GM21723 (cell line): Measurements from ENCODE around the gene OPA1.

ENCODE experiments used
- ATAC-seq: cut with Tn5 transposase; IDR thresholded peaks from one replicate; pipeline ENCODE4 v1.9.1; 2021; ENCODE audit warnings: mild to moderate bottlenecking, moderate library complexity; ENCODE audit not compliant: unreplicated experiment

OPA1 gene, protein sequence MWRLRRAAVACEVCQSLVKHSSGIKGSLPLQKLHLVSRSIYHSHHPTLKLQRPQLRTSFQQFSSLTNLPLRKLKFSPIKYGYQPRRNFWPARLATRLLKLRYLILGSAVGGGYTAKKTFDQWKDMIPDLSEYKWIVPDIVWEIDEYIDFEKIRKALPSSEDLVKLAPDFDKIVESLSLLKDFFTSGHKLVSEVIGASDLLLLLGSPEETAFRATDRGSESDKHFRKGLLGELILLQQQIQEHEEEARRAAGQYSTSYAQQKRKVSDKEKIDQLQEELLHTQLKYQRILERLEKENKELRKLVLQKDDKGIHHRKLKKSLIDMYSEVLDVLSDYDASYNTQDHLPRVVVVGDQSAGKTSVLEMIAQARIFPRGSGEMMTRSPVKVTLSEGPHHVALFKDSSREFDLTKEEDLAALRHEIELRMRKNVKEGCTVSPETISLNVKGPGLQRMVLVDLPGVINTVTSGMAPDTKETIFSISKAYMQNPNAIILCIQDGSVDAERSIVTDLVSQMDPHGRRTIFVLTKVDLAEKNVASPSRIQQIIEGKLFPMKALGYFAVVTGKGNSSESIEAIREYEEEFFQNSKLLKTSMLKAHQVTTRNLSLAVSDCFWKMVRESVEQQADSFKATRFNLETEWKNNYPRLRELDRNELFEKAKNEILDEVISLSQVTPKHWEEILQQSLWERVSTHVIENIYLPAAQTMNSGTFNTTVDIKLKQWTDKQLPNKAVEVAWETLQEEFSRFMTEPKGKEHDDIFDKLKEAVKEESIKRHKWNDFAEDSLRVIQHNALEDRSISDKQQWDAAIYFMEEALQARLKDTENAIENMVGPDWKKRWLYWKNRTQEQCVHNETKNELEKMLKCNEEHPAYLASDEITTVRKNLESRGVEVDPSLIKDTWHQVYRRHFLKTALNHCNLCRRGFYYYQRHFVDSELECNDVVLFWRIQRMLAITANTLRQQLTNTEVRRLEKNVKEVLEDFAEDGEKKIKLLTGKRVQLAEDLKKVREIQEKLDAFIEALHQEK

DNA sequence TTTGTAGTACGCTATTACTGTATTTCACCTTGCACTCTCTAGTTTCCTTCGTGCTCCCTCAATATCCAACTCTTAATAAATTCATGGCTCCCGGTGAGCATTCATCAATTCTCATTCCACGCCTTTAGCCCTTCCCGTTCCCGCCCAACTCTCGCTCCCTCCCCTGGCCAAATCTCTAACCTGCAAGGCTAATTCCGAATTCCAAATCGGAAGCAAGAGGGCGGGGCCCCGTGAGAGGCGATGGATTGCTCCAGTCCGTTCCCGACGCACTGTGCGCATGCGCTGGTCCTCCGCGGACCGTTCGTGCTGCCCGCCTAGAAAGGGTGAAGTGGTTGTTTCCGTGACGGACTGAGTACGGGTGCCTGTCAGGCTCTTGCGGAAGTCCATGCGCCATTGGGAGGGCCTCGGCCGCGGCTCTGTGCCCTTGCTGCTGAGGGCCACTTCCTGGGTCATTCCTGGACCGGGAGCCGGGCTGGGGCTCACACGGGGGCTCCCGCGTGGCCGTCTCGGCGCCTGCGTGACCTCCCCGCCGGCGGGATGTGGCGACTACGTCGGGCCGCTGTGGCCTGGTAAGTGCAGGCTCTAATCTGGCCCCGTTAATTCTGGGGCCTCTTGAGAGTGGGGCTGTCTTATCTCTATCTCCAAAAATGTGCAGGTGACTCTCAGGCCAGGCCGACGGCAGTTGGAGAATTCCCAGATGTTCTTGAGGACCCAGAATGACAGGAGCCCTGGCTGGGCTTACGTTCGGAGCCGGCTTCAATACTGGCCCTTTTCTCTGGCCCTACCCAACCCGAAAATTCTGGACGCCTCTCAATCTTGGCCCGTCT, at the start of gene OPA1:
TSS of gene OPA1 (plus strand) at position 368 of the 827 bp plus-strand sequence. CDS start at position 538, 170 bp downstream.
- ATAC-seq: peak; percentile 99

DNA sequence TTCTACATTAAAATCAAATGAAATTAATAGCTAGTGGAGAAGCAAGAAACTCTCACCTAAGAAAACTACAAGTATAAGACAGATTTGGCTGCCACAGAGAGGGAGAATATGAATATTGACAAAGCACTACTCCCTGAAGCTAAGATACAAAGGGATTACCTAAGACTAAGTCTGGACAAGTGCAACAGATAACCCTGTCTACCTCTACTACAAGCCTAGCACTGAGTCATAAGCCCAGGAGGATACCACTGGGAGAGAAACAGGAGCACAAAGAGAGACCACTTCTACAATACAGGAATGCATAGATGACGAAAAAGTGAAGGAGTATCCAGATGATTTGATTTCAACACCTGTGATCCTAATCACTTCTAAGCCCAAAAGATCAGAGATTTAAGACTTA, 48.7 kb upstream of the OPA1 start:
- ATAC-seq: no peak

DNA sequence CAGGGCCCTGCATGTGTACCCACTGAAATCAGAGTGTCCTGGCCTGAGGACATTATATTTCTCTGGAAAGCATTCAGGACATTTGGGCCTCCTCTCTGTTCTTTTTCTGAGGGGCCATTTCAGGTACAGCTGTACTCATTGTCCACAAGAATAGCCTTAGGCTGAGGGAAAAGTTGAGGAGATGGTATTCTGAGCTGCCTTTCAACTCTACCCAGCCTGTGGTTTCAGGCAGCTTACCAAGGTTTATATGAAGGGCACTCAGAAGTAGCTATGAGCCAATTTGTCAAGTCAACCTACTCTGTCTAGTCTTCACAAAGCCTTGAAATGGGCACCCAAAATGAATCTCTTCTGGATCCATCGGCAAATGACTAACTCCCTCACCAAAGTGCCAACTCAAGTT, 47.7 kb upstream of the OPA1 start:
- ATAC-seq: no peak

DNA sequence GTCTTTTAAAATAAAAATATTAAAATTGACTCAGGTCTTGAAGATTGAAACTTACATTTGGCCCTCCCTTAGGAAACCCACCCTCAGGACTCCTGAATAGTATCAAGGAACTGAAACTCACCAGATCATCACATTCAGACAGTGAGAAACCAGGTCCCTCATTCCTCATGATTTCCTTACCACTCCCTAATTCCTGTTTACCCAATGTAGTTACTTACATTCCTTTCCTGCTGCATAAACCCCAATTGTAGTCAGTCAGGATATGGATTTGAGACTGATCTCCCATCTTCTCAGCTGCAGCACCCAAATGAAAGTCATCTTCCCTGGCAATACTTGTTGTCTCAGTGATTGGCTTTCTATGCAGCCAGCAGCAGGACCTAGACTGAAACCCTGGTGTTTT, 46.9 kb upstream of the OPA1 start:
- ATAC-seq: no peak

DNA sequence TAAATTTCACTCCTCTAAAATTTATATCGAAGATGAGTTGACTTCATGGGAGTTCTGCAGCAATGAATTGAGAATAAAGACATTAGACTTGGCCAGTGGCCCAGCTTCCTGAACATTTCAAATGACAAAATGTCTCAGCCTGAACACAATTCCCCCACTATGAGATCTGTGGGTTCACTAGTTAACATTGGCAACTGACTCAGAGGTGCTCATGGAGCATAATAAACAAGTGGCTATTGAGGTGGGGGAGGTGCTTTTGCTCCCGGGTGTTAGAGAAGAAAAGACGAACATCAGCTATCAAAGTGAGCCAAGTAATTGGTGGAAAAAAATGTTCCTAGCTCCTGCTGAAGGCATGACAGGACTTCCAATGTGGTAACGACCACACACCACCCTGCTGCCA, 44.6 kb upstream of the OPA1 start:
- ATAC-seq: no peak

DNA sequence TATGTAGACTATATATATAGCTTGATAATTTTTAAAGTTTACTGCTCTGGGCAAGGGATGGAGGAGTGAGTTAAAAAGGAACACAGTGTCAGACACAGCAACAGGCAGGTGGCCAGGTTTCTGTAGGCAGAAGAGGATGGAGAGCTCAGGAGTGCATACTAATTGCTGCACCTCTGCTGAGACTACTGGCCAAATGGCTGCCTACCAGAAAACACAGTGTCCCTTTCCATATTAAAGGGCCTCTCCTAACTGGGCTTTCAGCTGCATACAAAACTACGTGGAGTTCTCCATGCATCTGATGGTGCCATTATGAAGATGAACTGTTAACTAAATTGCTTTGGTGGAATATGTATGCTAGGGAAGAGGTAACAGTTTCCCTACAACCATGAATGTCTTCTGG, 40.1 kb upstream of the OPA1 start:
- no peak for ATAC-seq

DNA sequence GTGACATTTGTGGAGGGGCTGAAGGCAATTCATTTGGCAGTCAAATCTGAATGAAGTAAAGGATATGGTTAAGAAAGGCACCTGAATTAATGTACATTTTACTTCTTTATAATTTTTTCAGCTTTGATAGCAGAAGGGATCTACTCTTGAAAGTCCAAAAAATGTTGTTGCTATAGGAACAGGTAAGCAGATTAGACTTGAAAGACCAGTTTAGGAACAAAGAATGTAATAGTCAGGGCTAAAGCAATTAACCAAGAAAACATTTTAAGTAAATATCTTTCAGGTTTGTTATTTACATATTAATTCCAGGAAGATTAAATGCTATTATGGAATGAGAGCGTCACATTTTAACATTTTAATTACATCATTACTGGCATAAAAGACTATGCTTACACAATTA, 39.4 kb upstream of the OPA1 start:
- ATAC-seq: no peak

DNA sequence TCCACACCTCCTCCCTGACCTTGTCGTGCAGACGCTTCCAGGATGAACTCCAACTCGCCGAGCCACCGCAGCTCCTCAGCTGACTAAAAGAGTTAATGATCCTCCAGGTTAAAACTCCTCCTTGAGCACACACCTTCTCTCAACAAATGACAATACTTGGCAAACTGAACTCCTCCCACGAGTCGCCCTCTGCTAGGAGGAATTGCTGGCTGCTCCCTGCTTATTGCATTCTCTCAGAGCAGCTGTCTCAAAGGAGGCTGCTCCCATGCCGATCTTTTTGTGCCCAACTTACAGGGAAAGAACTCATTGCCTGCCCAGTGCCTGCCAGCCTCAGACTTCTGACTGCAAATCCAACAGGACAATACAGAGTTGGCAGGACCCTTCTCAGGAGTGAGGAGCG, 38.2 kb upstream of the OPA1 start, which contains the start of gene ATP13A4:
TSS of gene ATP13A4 (minus strand) at position 85 of the 400 bp plus-strand sequence. CDS start 96 bp downstream, outside the sequence.
- no peak for ATAC-seq

DNA sequence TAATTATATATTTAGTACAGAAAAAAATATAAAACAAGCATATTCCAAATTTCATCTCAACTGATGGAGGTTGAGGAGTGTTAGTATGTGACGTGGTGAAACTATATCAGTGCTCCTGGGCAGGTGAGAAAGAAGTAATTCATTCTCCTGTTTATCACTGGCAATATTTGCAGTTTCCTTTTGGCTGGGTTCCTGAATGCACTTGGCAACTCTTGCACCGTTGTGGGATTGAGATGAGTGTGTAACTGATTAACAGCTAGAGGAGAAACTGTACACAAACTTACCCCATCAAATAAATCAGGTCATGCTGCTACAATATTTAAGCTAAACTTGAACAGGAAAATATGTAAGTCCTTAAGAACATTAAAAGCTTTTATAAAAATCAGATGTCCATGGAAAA, 36.2 kb upstream of the OPA1 start:
- no peak for ATAC-seq

DNA sequence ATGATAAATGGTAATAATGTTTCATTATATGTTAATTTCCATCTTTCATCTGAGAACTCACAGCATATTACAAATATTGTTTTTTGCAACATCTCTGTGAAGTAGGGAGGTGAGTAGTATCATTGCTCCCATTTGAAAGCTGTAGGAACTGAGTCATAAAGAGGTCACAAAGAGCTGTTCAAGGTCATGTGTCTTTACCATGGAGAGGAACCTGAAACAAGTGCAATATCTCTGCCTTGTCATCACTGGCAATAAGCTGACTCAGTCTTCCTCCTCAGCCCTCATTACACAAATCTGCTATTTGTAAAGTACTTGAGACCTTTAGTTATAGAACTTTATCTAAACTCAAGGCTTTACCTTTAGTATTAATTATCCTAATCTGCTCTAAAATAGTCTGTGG, 33.9 kb upstream of the OPA1 start:
- no peak for ATAC-seq

DNA sequence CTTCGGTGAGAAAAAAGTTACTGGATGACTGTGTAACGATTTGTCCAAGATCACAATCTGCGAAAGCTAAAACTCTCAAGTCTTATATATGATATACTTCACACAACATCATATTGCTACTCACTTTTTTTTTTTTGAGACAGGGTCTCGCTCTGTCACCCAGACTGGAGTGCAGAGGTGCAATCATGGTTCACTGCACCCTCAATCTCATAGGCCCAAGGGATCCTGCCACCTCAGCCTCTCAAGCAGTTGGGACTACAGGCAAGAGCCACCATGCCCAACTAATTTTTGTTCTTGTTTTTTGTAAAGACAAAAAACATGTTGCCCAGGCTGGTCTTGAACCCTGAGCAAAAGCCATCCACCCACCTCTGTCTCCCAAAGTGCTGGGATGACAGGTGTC, 32.9 kb upstream of the OPA1 start:
- no peak for ATAC-seq

DNA sequence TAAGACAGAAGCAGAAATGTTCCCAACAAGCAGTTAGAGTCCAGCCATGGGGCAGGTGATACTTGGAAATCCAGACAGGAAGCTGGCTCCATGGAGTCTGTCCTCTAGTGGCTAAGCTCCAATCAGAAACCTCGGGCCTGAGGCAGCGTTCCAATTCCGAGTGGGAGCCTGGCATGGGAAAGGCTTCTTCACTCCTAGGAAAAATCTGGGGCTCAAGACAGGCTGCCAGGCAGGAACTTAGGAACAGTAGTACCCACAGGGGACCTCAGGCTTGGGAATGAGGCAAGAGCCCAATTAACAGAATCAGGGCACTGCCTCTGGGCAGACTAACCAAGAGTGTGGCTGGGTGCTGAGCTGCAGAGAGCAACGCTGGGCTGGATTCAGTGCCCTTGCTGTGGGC, 32.1 kb upstream of the OPA1 start:
- no peak for ATAC-seq

DNA sequence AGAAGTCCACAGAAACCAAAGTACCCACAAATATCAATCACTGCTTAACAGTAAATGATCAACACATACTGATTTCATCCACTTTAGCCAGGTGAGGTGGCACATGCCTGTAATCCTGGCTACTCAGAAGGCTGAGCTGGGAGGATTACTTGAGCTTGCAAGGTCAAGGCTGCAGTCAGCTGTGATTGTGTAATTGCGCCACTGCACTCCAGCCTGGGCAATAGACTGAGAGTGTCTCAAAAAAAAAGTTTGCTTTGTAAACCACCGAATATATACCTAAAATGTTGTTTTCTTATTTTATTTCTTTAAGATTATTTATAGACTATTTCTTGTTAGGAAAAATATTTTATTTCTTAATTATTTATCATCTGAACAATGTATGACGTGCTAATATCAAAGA, 29.6 kb upstream of the OPA1 start:
- no peak for ATAC-seq

DNA sequence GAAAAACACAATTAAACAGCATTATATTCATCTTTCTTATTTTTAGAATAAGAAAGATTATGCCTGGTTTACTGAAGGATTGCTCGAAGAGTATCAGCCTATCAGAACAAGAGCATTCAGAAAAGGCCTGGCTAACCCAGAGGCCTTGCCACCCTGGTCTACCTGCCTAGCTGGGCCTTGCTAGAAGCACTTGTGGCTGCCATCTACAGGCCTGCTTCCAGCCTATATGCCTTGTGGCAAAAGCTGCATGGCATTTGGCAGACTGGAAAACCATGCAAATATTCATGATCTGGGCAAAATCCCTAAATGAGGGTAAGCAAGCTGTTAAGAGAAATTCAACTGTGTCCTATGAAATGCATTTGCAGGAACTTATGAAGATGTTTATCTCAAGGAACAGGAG, 29.0 kb upstream of the OPA1 start:
- ATAC-seq: no peak

DNA sequence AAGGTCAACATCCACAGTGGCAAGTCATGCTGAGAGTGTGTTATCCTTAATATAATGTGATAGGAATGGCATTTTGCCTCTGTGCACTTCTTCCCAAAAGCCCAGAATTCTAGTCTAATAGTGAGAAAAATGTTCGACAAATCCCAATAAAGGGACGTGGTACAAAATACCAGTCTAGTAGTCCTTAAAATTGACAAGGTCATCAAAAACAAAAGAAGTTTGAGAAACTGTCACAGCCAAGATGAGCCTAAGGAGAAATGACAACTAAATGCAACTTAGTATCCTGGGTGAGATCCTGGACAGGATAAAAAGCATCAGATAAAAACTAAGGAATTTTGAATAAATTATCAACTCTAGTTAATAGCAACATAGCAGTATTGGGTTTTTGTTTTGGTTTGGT, 23.9 kb upstream of the OPA1 start:
- ATAC-seq: no peak

DNA sequence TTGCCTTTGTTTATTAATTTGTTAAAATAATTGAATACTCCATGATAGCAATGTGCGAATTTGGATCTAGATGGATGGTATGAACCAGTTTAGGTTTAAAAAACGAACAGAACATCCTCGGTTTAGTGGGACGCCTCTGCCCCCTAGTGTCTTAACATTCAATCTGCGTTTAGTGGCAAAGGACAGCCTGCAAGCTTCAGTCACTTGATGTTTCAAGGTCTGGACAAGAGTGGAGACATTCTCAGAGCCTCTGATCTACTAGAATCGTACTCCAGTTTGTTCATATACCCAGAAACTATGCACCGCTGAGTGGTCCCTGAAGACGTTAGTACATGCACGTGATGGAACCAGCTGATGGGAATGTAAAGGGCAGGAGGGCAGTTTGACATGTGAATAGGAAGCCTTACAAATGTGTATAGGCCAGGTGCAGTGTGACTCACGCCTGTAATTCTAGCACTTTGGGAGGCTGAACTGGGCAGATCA, 20.5 kb upstream of the OPA1 start:
- peak; percentile 83 for ATAC-seq

DNA sequence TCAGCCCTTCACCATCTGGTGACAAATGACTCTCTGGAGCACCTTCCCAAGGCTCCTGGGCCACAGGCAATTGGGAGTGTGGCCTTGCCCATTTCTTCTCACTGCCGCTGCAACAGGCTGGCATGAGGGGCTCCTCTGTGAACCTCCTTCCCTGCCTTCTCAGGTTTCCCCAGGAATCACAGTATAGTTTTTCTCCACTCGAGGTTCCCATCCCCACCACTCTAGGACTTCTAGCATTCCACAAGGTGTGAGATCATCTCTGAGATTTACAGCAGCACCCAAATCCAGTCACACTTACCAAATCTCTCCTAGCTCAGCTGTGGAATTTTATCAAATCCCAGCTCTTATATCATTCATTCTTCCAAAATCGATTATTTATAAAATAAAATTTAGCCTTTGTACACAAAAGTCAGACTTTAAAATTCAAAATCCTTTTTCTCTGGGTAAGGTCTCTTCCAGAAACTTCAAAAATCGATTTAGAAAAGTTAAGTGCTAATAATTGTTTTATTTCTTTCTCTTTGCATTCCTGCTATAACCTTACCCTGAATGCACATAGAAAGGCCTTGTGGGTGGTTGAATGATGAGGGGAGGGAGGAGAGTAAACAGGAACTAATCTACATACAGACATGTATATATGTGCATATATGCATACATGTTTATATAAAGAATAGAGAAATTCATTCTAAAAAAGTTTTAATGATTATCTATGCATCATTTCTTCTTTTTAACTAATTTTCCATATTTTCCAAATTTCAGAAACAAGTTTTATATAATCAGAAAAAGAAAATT, 19.4 kb upstream of the OPA1 start:
- no peak for ATAC-seq

DNA sequence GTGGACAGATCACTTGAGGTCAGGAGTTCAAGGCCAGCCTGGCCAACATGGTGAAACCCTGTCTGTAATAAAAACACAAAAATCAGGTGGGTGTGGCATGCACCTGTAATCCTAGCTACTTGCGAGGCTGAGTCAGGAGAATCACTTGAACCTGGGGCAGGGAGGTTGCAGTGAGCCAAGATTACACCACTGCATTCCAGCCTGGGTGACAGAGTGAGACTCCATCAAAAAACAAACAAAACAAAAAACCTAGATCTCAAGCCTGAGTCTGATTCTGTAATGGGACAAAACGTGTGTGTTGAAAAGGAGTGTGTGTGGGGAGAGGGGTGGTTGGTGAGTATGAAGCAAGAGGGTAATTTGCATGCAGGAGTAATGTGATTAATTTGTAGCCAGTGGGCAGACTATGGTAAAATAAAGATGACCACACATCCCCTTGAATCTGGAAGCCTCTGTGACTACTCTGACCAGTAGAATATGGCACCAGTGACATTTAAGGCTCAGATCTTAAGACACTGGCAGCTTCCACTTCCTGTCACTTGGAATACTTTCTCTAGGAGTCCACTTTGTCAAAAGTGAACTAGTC, 18.4 kb upstream of the OPA1 start:
- ATAC-seq: no peak

DNA sequence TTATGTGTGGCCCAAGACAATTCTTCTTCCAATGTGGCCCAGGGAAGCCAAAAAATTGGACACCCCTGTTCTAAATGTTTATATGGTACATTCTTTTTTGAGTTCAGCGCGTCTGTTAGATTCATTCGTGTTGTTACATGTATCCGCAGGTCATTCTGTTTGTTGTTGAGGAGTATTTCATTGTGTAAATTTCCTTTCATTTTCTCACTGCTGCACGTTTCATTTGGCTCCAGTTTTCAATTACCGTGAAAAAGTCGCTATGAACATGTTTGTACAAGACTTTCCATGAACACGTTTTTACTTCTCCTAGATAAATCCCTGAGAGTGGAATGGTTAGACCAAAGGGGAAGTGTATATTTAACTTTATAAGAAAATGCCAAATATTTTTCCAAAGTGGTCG, 7.5 kb upstream of the OPA1 start:
- ATAC-seq: no peak

DNA sequence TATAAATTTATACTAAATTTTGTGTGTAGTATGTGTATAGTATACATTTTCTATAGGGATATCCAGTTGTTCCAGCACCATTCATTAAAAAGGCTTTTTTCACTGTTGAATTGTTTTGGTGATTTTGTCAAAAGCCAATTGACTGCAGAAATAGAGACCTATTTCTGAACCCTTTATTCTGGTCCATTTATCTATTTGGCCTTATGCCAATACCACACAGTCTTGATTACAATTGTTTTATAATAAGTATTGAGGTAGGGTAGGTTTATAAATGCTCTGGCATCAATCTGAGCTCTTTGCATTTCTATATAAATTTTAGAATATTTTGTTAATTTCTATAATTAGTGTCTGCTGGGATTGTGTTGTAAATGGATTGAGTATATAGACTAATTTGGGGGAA, 6.5 kb upstream of the OPA1 start:
- no peak for ATAC-seq
